Caco-2 (cell line): ENCODE results near the gene APLF. TPM values are rescaled to one million over a fixed set of nuclear protein-coding genes. Genes with fewer than 3 reads are reported as not detected.

Source experiments
- BruUV-seq: library from RNA; stranded (reverse); fragments of 400-500 nt; replicated peaks from 2 replicates; lab custom pipeline; 2021; lab: Mats Ljungman, UMichigan
- CTCF ChIA-PET: fragments of 300-600 bp; sonication (Branson Sonifier 250); formaldehyde crosslinking; loops from one replicate; lab custom pipeline; 2022; ENCODE audit warnings: antibody characterized with exemption; lab: Charles Lee
- POLR2A ChIA-PET: fragments of 300-600 bp; sonication (Branson Sonifier 250); formaldehyde crosslinking; loops from one replicate; lab custom pipeline; 2022; ENCODE audit warnings: antibody characterized with exemption; lab: Charles Lee
- DNase-seq, 2 experiments: peaks; one replicate each; pipeline versions ENCODE4 v3.0.0 to v3.0.0-alpha.2; 2020 to 2022
- H3K27me3 ChIP-seq: replicated peaks from 2 replicates; pipeline ENCODE4 v1.6.0; 2011; ENCODE audit warnings: low read length; ENCODE audit not compliant: control insufficient read depth, insufficient read depth
- H3K36me3 ChIP-seq: 2 replicates; pipeline ENCODE4 v1.5.1; 2011; ENCODE audit warnings: low read length; ENCODE audit not compliant: control insufficient read depth, insufficient read depth
- H3K4me1 ChIP-seq: fragments of 250-450 bp; sonication (Bioruptor Pico); 2 replicates; pipeline ENCODE4 v1.5.1; 2020; ENCODE audit warnings: mild to moderate bottlenecking
- H3K4me3 ChIP-seq: 2 replicates; pipeline ENCODE4 v1.5.1; 2011; ENCODE audit warnings: low read depth, mild to moderate bottlenecking, control low read depth, low read length
- H3K9me3 ChIP-seq: fragments of 250-450 bp; sonication (Bioruptor Pico); 2 replicates; pipeline ENCODE4 v1.5.1; 2020; ENCODE audit warnings: mild to moderate bottlenecking, moderate library complexity
- H3K27ac Mint-ChIP-seq: one replicate; pipeline ENCODE4 v1.8.0; 2022; ENCODE audit warnings: mixed read lengths; ENCODE audit not compliant: unreplicated experiment
- H3K27me3 Mint-ChIP-seq: one replicate; pipeline ENCODE4 v1.8.0; 2022; ENCODE audit warnings: mixed read lengths; ENCODE audit not compliant: insufficient read depth, unreplicated experiment
- H3K36me3 Mint-ChIP-seq: one replicate; pipeline ENCODE4 v1.8.0; 2022; ENCODE audit warnings: mild to moderate bottlenecking, mixed read lengths; ENCODE audit not compliant: insufficient read depth, unreplicated experiment
- H3K4me1 Mint-ChIP-seq: one replicate; pipeline ENCODE4 v1.8.0; 2022; ENCODE audit warnings: low read depth, mixed read lengths; ENCODE audit not compliant: unreplicated experiment
- H3K4me3 Mint-ChIP-seq: one replicate; pipeline ENCODE4 v1.8.0; 2022; ENCODE audit warnings: mild to moderate bottlenecking, moderate library complexity, mixed read lengths; ENCODE audit not compliant: unreplicated experiment
- H3K9me3 Mint-ChIP-seq: one replicate; pipeline ENCODE4 v1.8.0; 2022; ENCODE audit warnings: mixed read lengths; ENCODE audit not compliant: unreplicated experiment
- CTCF ChIP-seq, 2 experiments: fragments of 200-600 bp in 1 of 2; IDR thresholded peaks; 1 replicate in 1 of 2; 2 replicates in 1 of 2; pipeline versions ENCODE4 v1.5.1 to v1.8.0; 2011 to 2022; ENCODE audit warnings: antibody characterized with exemption in 1 of 2, control low read depth in 1 of 2, inconsistent platforms in 1 of 2, low read depth in 1 of 2, low read length in 1 of 2, mild to moderate bottlenecking in 1 of 2, moderate library complexity in 1 of 2; ENCODE audit not compliant: insufficient read depth in 1 of 2, severe bottlenecking in 1 of 2, unreplicated experiment in 1 of 2
- intact Hi-C: fragments of 100-400 bp; cut with micrococcal nuclease; formaldehyde crosslinking; loops from one replicate; pipeline ENCODE4 v1.10.0; 2022; ENCODE audit not compliant: unreplicated experiment
- total RNA-seq: library from RNA; stranded (reverse); gene quantifications from 2 replicates; pipeline ENCODE4 v1.2.3, GENCODE V29; 2022

Gene APLF
- total RNA-seq, 1 experiment from 2014 or later, result 3.9 TPM

DNA sequence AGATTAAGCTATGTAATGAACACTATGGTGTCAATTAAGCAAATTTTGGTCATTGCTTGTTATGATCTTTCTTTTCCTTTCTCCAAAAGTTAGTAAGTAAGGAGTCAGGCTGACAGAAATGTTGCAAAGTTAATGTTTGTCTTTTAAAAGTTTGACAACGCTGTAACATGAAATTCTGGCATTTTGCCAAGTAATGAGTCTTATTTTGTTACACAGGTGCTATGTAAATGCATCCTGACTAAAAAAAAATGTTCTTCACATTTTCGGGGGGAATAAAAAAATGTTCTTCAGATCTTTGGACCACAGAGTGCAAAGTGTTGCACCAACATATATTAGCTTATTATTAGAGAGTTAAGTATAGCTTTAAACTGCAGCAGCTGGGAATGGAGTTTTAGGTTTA, 121.2 kb downstream of the APLF start:
- Histone ChIP-seq H3K27me3 (no peaks in the 10 kb centered on the region), H3K9me3 (no peaks in the 10 kb centered on the region), H3K36me3 (no peaks in the 10 kb centered on the region), H3K4me1 (no peaks in the 10 kb centered on the region), H3K4me3 (no peak overlapping the region)
- CTCF ChIA-PET, result no interaction called here
- POLR2A ChIA-PET, result no interaction called here
- H3K4me3 Mint-ChIP-seq, result no peak overlapping the region
- no peaks in the 10 kb centered on the region for H3K27me3 Mint-ChIP-seq
- H3K36me3 Mint-ChIP-seq, result no peaks in the 10 kb centered on the region
- no peak overlapping the region for H3K27ac Mint-ChIP-seq
- intact Hi-C loops, result no loop called here
- no peaks in the 10 kb centered on the region for H3K4me1 Mint-ChIP-seq
- no peak for TF ChIP-seq CTCF (IDR thresholded peaks at IDR 0.05; ENCODE audit: insufficient read depth in 1 of 2, low read depth in 1 of 2, low read length in 1 of 2, severe bottlenecking in 1 of 2, unreplicated experiment in 1 of 2)
- H3K9me3 Mint-ChIP-seq, result no peaks in the 10 kb centered on the region
- no peak for DNase-seq
- no TSS peak for BruUV-seq

DNA sequence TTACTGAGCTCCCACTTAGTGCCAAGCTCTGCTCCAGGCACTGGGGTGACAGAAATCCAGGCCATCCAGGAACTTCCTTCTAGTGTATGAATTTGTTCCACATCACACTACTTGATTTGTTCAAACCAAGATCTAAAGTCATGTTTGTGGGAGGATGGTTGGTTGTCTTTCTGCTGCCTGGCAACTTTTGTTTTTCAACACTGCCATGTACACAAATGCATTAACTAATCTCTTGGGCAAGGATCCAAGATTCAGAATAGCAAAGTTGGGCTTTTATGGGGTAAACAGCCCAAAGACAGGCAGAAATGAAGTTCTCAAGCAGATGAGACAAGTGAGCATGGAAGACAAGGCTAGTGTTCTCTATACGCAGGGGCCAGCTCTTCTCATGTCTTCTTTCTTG, 122.6 kb downstream of the APLF start:
- Histone ChIP-seq H3K9me3 (no peaks in the 10 kb centered on the region), H3K27me3 (no peaks in the 10 kb centered on the region), H3K4me3 (no peak overlapping the region), H3K4me1 (peaks cover 8% of the 10 kb centered on the region), H3K36me3 (no peaks in the 10 kb centered on the region)
- POLR2A ChIA-PET, result no interaction called here
- Mint-ChIP-seq H3K4me3 (no peak overlapping the region), H3K9me3 (no peaks in the 10 kb centered on the region), H3K27me3 (no peaks in the 10 kb centered on the region), H3K27ac (no peak overlapping the region), H3K36me3 (no peaks in the 10 kb centered on the region), H3K4me1 (peaks cover 2% of the 10 kb centered on the region)
- CTCF ChIA-PET, result no interaction called here
- TF ChIP-seq CTCF (IDR thresholded peaks at IDR 0.05; ENCODE audit: insufficient read depth in 1 of 2, low read depth in 1 of 2, low read length in 1 of 2, severe bottlenecking in 1 of 2, unreplicated experiment in 1 of 2), result no peak
- intact Hi-C loops, result no loop called here
- no TSS peak for BruUV-seq
- DNase-seq, result no peak

DNA sequence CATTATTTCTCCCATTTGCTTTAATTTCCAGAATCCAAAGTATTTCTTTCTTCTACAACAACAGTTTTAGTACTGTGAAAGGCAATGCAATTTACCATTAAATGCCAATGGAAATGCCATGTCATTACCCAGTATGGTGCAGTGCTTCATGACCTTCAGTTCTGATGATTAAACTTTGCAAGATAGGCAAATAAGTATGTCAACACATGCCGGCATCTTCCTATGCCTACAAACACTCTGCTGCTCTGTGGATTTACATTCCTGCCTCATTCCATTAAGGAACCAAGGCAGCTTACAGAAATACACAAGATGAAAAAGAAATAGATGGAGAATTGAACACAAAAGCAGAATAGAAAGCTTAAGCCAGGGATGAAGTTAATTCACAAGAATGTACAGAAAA, 123.3 kb downstream of the APLF start:
- peaks cover 9% of the 10 kb centered on the region for H3K4me1 ChIP-seq
- no peaks in the 10 kb centered on the region for H3K36me3 Mint-ChIP-seq
- H3K36me3 ChIP-seq, result no peaks in the 10 kb centered on the region
- BruUV-seq, result no TSS peak
- ChIA-PET CTCF (no interaction called here), POLR2A (no interaction called here)
- no peak overlapping the region for H3K27ac Mint-ChIP-seq
- H3K9me3 Mint-ChIP-seq, result no peaks in the 10 kb centered on the region
- peaks cover 7% of the 10 kb centered on the region for H3K4me1 Mint-ChIP-seq
- no peaks in the 10 kb centered on the region for H3K9me3 ChIP-seq
- no peak for DNase-seq
- H3K4me3 ChIP-seq, result no peak overlapping the region
- intact Hi-C loops, result no loop called here
- no peak for TF ChIP-seq CTCF (IDR thresholded peaks at IDR 0.05; ENCODE audit: insufficient read depth in 1 of 2, low read depth in 1 of 2, low read length in 1 of 2, severe bottlenecking in 1 of 2, unreplicated experiment in 1 of 2)
- H3K27me3 Mint-ChIP-seq, result no peaks in the 10 kb centered on the region
- H3K4me3 Mint-ChIP-seq, result no peak overlapping the region
- no peaks in the 10 kb centered on the region for H3K27me3 ChIP-seq
